Measurements from ENCODE around the gene NR3C1.

GRCh38 chr5:143390941-143391340, 12.5 kb downstream of the NR3C1 start:
- no peak for TF ChIP-seq POLR2AphosphoS5 (IDR thresholded peaks at IDR 0.05)
- TF ChIP-seq, protein P1, sequence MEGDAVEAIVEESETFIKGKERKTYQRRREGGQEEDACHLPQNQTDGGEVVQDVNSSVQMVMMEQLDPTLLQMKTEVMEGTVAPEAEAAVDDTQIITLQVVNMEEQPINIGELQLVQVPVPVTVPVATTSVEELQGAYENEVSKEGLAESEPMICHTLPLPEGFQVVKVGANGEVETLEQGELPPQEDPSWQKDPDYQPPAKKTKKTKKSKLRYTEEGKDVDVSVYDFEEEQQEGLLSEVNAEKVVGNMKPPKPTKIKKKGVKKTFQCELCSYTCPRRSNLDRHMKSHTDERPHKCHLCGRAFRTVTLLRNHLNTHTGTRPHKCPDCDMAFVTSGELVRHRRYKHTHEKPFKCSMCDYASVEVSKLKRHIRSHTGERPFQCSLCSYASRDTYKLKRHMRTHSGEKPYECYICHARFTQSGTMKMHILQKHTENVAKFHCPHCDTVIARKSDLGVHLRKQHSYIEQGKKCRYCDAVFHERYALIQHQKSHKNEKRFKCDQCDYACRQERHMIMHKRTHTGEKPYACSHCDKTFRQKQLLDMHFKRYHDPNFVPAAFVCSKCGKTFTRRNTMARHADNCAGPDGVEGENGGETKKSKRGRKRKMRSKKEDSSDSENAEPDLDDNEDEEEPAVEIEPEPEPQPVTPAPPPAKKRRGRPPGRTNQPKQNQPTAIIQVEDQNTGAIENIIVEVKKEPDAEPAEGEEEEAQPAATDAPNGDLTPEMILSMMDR (IDR thresholded peaks at IDR 0.05; ENCODE audit: poor library complexity, severe bottlenecking): no peak
- no peak for TF ChIP-seq SMC3 (conservative IDR thresholded peaks at IDR 0.05; ENCODE audit: poor library complexity)
- no peak for TF ChIP-seq RAD21 (conservative IDR thresholded peaks at IDR 0.05)
- TF ChIP-seq EP300 (conservative IDR thresholded peaks at IDR 0.05; ENCODE audit: poor library complexity, severe bottlenecking): no peak
- no peak for TF ChIP-seq EZH2 (IDR thresholded peaks at IDR 0.05; ENCODE audit: borderline replicate concordance, insufficient read depth, low read length, poor library complexity, severe bottlenecking)
- TF ChIP-seq MXI1 (conservative IDR thresholded peaks at IDR 0.05; ENCODE audit: poor library complexity, severe bottlenecking): no peak

All from neural cell (in vitro differentiated cells).